NCI-H2227 treated with DMSO at 0.1 percent for 48 hours (cell line): ENCODE results near the gene ELF1.

Experiments
- DNase-seq: peaks from one replicate; lab custom pipeline; 2025; lab: John Stamatoyannopoulos, UW

Gene ELF1

GRCh38 chr13:41019011-41019487 lies at the start of gene ELF1:
Gene ELF1, minus strand, starts transcription at chr13:41019316. Its CDS starts 37,262 bp downstream, at chr13:40982054.
- peak; percentile 3 for DNase-seq

DNA sequence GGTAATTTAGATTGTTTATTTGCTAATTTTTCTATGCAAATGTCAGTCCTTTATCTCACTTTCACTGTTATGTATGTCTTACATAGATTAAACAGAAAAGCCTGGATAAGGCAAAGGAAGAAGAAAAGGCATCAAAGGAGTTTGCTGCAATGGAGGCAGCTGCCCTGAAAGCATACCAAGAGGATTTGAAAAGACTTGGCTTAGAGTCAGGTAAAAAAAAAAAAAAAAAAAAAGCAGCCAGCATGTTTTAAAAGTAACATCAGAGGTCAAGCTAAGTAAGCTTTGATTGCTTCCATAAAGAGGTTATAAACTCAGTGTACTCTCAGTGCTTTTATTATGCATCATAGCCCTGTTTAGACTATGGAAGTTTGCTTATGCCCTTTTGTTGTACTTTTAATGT lies 46.0 kb upstream of the ELF1 start:
- no peak for DNase-seq

- no peak for DNase-seq
Measured at GRCh38 chr13:41064493-41064892, 45.4 kb upstream of the ELF1 start.

- DNase-seq, result peak; percentile 56
Measured at GRCh38 chr13:41061914-41062837, 43.1 kb upstream of the ELF1 start.

GRCh38 chr13:41061075-41061913 lies 42.2 kb upstream of the ELF1 start, which contains the start of gene WBP4:
Gene WBP4, plus strand, starts transcription at chr13:41061509. Its CDS starts 165 bp downstream, at chr13:41061674.
- DNase-seq, result peak; percentile 89

DNA sequence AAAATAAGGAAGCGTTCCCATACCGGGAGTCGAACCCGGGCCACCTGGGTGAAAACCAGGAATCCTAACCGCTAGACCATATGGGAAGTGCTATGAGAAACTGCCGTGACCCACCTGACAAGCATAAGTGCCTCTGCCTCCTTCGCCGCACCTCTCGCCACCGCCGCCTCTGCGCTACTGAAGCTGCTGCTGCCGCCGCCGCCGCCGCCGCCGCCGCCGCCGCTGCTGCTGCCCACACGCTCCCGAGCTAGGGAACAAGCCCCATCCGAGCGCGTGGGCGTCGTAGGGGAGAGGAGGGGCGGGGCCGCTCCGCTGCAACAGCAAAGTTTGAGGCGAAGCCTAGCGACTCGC lies 41.6 kb upstream of the ELF1 start:
- DNase-seq, result peak; percentile 80

DNA sequence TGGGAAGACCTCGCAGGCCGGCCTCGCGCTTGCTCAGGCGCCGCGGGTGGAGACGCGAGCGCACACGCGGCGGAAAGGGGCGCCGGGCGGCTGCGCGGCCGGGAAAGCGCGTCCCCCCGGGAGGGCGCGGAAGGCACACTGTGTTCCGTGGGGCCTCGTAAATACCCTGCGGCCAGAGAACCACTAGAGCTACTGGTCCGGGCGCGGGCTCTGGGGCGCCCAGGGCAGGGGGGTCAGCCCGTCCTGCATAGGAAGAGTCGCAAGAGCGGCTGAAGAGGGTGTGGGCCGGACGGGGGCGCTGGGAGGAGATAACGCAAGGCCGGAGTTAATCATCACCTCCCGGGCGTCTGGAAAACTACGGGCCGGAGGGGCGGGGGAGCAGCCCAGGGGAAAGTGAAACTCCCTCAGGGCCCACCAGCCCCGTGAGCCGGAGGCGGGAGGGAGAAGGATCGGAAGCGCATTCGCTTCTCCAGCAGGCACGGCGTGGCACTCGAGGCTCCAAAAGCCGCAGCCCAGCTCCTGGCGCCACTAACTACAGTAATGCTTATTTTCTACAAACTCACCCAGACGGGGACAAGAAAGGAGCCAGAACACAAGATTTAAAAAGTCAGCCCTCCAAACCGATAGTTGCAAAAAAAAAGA lies 41.1 kb upstream of the ELF1 start:
- DNase-seq, result peak; percentile 80

DNA sequence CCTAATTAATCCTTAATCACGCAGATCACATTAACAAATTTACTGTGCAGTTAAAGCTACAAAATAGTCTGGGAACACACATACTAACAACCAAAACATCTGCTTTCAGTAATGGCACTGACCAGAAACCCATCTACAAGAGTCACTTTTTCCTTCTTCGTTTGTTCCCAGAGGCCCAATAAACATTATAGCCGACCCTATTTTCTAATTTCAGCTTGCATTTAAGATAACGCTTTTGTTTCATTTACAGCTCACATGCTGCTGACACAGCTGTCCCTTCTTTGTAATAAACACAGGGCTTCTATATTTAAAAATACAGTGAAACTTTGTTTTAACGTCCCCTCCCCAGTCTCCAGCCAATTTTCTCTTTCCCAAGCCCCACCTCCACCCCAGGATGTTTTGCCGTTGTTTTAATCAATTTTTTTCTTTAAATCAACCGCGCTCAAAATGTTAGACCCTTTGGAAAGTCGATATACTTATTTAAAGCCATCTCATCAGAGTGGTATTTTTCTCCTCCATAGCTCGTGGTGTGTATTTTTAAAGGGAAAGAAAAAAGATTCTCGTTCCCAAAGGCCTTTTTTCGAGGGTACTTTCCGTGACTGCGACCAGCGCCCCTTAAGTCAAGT lies 40.5 kb upstream of the ELF1 start:
- DNase-seq, result peak; percentile 68

DNA sequence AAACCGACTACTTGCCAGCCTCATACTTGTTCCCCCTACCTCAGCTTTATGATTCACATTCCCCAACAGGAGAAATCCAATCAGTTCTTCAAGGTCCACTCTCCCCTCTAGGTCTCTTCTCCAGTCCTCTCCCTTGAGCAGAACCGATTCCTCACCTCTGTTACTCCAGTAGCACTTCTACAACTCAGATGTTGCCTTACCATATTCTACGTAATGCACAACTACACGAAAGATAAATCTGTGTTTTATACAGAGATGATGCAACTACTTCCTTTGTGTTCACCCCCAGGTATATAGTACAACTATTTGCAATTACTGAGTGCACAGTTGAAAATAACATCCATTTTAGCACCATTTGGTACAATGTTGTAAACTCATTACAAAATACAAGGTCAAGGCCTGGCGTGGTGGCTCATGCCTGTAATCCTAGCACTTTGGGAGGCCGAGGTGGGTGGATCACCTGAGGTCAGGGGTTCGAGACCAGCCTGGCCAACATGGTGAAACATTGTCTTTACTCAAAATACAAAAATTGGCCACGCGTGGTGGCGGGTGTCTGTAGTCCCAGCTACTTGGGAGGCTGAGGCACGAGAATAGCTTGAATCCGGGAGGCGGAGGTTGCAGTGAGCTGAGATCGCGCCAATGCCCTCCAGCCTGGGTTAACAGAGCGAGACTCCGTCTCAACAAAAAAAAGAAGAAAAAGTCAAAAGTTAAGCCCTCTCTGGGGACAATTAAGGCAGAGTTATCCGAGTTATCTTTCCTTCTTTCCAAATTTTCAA lies 39.4 kb upstream of the ELF1 start:
- no peak for DNase-seq

DNA sequence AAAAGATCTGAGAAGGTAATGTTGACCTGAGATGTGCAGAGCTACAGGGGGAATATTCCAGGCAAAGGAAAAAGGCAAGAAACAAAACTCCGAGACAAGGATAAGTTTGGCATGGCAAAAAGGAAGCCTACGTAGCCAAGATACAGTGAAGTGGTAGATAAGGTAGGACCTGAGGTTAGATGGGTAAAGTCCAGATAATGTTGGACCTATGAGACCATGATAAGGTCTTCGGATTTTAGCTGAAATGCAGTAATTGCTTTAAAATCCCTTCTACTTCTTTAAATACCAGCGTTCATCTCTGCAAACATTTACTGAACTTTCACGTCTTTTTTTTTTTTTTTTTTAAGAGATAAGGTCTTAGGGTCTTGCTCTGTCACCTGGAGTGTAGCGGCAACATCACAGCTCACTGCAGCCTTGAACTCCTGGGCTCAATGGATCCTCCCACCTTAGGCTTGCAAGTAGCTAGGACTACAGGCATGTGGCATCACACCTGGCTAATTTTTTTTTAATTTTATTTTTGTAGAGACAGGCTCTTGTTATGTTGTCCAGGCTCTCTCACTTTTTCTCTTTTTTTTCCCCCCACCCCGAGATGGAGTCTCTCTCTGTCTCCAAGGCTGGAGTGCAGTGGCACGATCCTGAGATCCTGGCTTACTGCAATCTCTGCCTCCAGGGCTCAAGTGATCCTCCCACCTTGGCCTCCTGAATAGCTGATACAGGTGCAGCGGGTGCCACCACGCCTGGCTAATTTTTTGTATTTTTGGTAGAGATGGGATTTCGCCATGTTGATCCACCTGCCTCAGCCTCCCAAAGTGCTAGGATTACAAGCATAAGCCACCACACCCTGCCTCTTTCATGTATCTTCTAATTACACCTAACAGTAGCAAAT lies 38.0 kb upstream of the ELF1 start:
- DNase-seq, result no peak

- no peak for DNase-seq
Measured at GRCh38 chr13:41056194-41056593, 37.1 kb upstream of the ELF1 start.

DNA sequence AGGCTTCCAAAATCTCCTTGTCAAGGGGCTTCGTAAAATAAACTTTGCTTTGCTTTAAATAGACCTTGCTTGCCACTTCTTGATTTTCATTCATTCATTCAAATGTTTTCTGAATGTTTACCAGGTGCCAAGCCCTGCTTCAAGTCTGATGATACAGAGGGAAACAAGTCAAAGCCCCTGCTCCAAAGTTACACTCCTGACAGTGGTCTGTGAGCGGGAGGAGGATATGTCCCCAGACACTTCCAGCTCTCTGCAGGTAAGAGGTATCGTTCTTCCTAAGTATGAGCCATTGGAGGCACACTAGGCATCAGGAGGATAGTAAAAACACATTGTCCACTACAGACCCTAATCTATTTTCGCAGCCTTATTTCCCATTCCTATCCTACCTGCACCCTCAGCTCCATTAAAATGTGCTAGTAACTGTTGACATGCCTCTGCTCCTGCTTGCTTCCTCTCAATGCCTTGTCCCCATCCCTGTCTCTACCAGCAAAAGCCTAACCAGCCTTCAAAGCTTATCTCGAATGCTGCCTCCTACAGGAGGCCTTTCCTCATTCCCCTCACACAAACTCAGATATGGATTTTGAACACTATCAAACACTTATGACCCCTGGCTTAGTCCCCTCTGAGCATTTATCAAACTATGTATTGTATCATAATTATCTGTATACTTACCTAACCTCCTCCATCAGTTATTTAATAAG lies 36.0 kb upstream of the ELF1 start:
- DNase-seq, result no peak

- peak; percentile 15 for DNase-seq
Measured at GRCh38 chr13:41054212-41054877, 35.2 kb upstream of the ELF1 start.

- DNase-seq, result no peak
Measured at GRCh38 chr13:41053384-41053826, 34.3 kb upstream of the ELF1 start.

- DNase-seq, result no peak
Measured at GRCh38 chr13:41052441-41052840, 33.3 kb upstream of the ELF1 start.

DNA sequence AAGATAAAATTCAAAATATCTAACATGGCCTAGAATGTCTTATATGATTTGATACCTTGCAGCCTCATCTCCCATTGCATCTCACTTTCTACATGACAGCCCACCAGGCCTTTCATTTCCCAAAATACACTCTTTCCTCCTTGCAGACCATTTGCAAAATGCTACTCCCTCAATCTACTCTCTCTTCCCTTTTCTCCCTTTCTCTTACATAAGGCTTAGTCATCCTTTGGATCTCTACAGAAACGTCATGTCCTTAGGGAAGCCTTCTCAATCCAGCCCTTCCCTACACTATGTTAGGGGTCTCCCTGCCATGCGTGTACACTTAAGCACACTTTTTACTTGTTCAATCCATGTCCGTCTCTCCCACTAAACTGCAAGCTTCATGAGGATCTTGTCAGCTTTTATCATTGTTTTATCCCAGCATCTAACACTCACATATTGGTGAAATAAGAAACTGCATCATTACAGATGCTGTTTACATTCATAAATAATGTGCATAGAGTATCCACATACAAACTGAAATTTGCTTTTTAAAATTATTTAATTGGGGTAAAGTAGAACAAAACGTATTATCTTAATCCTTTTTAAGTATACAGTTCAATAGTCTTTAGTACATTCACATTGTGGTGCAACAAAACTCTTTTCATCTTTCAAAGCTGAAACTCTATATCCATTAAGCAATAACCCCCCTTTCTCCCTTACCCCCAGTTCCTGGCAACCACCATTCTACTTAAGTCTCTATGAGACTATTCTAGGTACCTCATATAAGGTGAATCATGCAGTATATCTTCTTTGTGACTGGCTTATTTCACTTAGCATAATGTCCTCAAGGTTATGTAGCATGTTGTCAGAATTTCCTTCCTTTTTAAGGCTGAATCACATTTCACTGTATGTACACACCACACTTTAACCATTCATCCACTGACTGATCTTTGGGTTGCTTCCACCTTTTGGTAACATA lies 30.6 kb upstream of the ELF1 start:
- no peak for DNase-seq

DNA sequence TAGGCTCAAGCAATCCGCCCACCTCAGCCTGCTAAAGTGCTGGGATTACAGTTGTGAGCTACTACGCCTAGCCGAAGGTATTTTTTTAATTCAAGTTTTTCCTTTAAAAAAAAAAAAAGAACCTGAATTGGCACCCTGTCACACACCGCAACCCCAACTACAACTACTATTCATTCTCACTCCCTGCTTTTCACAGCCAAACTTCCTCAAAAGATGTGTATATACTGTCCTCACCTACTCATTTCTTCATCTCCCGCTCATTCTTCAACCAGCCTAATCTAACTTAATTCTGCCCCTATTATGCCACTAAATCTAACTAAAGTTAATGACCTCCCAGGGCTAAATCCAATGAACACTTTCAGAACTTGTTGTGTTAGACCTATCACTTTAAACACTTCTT lies 29.5 kb upstream of the ELF1 start:
- DNase-seq, result no peak
